Stimulated activated CD8-positive, alpha-beta memory T cell treated with anti-CD3 and anti-CD28 coated beads, Interleukin-4, amount 100 ng/mL, for 4 hours (primary cell): ENCODE results near the gene NIN.

Experiments used
- DNase-seq, 2 donors: peaks; one replicate each; pipeline ENCODE4 v3.0.0-alpha.2; 2020; ENCODE audit warnings: low read depth in 2 of 2, low spot score in 1 of 2

Gene NIN

DNA sequence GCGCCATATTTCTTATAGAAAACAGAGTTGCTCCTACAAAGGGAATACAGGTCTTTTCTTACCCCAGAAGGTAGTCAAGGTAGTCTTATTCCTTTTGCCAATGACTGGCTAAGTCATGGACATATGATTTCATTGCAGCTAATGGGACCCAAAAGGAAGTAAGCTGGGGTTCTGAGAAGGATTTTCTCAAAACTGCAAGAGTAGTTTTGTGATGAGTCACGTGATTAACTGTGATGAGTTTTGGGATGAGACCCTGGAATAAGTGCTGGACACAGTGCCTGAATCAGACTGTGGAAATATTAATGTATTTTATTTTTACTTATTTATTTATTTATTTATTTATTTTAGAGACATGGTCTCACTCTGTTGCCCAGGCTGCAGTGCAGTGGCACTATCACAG lies 13.4 kb upstream of the NIN start:
- DNase-seq = no peak

DNA sequence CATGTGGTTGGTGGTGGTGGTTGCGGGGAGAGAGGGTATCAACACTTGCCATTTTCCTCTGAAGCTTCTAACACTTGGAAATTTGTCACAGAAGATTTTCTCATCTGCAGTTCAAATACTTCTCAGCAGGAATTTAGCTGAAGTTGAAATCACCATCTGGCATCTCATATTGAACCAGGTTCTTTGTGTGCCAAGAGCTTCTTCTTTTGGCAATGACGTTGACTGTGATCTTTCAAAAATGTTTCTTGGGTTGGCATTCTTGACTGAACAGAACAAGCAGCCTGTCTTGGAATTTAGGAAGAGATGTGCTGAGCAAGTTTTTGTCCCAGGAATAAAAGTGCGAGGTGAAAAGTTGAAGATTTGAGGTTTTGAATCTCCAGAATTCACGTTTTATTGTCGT lies 8.7 kb upstream of the NIN start:
- no peak for DNase-seq

DNA sequence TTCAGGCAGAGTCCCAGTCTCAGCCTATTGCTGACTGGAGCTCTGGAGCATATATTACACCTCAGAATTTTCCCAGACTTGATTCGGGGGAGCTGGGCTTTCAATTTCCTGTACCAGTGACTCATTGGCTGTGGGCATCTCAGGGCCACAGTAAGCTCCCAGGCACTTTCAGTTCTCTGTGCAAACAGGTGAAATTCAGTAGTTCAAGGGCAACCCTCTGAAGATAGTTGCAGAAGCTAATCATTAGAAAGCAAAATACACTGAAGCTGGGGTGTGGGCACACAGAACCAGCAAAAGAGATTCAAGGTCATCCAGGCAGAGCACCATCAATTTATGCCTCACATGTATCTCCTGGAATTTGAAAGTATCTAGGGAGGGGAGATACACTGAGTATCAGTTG lies 8.1 kb upstream of the NIN start:
- DNase-seq = no peak

DNA sequence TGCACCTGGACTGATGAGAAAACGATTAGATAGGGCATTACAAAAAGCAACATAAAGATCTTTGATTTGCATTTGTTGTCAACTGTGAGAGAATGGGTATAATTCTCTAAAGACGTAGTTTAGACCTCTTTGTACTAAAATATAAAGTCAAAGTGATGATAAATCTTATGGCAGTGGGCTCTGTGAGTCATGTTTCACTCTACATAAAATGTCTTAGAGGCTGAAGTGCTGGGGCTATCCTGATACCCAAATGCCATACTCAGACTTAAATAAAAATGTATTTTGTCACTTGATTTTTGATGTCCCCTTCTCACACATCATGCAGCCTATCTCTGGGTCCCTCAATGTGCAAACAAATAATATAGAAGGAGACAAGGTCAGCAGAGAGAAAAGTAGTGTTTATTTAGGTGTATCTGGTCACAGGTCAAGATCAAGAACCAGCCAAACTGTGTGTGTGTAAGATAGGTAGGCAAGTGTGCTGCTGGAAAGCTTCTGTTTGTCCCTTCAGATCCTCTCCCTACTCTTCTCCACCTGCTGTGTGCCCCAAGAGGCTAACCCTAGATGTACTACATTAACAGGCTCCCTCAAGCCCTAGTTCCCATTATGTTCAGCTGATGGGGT lies 7.0 kb upstream of the NIN start:
- DNase-seq = no peak

DNA sequence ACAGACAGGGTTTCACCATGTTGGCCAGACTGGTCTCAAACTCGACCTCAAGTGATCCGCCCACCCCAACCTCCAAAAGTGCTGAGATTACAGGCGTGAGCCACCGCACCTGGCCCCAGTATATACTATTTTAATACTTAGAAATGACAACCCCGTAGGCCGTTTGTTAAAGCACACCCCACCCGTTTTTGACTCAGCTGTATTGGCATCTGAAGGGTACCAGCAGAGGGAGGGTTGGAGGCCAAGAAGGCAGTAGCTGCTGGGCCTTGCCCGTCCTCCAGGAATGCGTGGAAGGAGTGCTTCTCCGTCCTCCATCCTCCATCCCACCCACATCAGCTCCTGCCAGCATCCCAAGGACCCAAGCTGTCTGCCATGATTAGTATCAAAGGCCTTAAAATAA lies 6.3 kb upstream of the NIN start:
- no peak for DNase-seq

DNA sequence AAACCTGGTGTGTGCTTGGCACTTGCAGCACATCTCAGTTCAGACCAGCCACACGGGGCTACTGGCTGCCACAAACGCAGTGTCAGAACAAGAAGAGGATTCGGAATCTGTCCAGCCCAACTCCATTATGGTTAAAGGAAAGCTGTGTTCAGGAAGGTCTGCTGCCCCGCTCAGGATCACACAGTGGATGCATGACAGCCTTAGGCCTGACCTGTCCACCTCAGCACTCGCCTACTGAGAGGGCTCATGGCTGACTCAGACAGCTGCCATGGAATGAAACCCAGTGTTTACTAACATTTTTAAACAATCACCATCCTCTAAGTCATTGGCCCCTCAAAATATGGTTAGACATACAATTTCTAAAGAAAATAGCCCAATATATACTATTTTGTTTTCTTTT lies 5.6 kb upstream of the NIN start:
- DNase-seq = no peak

DNA sequence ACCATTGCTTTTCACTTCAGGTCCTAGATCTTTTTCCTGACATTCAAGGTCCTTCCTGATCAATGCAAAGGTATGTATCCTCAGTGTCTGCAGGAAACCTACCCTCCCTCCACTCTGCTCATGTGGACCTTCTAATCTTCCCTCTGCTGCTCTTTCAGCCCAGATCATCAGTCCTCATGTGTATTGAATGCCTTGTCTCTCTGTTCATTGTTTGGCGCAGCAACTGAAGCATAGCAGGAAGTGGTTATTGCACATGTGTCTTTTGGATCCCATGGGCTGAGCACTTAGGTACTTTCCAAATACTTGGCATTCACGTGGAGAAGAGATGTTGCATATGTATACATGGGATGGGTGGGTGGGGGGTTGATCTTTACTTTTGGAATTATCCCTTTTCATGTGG lies 4.3 kb upstream of the NIN start:
- DNase-seq = no peak

DNA sequence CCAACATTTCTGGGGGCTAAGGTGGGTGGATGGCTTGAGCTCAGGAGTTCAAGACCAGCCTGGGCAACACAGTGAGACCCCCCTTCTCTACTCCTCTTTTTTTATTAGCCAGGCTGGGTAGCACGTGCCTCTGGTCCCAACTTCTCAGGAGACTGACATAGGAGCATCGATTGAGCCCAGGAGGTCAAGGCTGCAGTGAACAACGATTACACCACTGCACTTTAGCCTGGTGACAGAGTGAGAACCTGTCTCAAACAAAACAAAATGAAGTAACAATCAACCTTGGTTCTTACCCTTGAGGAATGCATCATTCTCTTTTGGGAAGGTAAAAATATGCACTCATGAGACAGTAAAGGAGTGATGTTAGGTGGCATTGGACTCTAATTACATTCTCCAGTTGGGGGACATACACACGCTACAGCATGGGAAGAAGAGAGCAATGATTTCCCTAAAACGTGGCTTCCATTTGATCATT lies 3.9 kb upstream of the NIN start:
- DNase-seq = no peak

DNA sequence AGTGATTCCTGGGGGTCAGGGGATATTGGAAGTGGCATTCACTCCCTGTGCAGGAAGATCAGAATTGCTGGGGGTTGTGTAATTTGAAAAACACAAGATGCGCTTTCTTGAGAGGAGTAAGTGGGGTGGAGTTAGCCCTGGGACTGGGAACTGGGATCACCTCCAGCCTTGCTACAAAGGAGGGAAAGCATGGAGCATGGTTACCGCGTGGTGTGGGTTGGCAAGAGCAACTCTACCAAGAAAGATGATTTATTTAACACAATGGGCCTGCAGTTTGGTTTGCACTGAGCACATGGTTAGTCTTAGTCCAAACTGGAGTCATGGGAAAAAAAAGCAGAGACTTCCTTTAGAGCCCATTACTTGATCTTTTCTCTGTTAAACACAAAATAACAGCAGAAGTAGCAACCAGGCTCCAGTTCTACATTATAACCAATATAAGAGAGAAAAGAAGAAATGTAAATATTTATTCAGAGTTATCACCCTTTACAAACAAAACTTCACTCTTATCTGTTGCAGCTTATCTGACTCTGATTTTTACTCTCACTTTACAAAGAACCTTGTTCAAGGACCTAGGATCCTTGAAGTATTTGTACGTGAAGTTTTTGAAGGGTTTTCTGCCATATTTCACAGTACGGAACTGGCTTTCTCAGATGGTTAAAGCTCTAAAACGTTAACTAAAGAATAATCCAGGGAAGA lies 2.1 kb upstream of the NIN start:
- no peak for DNase-seq

DNA sequence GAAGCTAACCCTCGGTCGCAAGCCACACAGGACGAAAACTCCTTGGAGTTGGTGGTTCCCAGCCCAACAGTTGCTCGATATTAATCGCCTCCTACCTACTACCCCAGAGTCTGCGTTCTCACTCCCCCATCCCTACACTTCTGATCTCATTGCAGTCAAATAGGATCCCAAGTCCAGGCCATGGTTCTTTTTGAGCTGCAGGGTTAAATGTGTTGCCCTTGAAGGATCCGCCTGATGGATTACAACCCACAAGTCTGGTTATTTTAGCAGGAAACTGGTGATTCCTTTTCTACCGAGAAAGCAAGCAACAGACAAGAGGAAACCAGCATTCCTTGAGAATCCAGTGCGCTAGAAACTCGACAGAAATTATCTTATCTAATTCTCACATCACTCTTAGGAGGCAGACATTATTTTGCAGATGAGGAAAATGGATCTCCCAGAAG lies 785 bp upstream of the NIN start:
- no peak for DNase-seq

DNA sequence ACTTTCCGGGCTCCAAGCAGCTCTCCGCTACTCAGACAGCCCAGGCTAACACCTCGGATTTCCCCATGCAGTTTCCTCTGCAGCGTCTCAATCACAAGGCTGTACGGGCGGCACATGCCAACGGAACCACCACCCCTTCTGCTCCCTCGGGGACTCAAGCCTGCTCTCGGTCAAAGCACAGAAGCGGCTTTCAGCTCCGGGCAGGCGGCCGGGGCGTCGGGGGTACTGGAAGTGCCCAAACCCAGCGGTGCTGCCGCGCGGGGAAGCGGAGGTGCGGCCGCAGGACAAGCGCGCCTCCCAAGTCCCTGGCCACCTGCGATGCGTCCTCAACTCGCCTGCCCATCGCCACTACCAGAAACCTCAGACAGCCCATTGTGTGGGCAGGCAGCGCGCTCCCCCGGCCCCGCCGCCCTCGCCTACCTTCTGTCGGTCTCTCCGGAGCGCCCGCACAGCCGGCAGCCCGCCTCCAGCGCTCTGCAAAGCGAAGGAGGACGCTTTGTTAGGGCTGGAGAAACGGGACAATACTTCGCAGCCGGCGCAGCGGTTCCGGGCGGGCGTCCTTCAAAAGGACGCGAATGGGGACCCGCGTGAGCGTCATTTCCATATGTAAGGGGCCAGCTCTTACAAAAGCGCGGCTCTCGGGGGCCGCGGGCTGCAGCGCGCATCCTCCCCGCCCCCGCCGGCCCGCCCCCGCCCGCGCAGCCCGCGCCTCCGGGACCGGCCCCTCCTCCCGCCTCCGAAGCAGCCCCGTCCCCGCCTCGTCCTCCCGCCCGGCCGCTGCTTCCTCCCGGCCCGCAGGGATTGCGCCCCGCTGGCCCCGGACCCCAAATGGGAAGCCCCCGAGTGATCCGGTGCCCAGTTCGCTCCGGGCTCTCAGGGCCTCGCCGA lies 674 bp downstream of the NIN start:
- peak in 1 of 2 donors; percentile 38 for DNase-seq

DNA sequence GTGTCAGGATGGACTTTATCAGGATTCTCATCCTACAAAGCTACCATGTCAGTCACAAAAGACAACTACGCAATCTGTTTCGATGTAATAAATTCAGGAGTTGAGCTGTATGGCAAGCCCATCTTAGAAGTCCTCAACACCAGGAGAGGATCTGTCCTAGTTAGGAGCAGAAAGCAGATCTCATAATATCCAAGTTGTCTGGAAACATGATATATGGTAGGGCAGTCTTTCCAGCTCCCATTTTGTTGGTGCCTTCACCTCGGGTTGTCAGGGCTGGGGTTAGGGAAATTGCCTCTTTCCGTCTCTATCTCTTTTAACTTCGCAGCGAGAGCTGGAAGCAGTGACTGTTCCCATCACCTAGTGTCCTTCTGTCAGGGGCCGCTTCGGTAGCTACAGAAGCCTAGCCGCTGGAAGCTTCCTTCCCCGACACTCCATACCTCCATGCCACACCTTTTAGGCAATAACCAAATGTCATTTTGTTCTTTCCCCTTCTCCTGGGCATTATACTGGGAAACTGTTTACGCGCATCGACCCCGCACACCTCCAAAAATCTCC lies 1.4 kb downstream of the NIN start:
- no peak for DNase-seq

DNA sequence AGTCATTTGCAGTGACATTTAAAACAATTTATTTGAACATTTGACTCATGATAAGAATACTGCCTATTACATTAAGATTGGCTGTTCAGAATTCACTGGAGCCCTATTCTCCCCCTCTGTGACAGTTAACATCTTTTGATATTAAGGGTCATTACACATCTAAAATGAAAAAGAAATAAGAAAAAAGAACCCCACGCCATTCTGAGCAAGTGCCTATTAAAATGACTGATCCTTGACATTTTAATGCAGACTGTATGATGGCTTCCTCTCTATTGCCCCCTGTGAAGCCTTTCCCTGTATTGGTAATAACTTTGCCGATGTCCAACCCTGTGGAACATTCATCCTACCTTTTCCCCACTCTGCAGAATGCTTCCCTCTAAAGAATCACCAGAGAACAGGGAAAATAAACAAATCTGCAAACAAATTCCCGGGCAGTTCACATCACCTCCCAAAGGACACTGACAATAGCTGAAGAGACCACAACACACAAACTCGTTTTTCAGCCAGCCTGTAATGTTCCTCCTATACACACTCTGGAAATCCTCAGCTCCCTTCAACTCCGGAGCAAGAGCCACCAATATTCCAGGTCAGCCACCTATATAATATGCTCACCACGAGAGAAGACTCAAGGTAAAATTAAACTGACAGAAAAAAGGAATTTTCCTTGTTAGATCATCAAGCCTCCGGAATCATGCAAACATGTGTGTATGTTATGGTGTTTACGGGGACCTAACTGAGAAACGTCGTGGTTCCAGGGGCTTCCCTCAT lies 2.1 kb downstream of the NIN start:
- no peak for DNase-seq

DNA sequence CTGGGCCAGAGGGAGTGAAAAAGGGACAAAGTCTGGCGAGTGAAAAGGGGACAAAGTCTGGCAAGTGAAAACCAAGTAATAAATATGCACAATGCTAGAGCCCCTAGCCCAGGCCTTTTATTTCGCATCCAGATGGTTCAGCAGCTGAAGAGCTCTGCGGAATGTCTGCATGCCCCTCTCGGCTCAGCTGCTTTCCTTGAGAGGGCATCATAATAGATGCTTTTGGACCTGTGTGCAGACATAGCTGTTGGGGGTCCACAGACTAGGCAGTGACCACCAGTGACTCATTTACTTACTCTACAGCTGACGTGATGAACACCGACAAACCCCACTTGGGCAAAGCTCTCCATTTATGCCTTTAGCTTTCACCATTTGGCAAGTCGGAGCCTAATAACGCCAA lies 4.3 kb downstream of the NIN start:
- no peak for DNase-seq

DNA sequence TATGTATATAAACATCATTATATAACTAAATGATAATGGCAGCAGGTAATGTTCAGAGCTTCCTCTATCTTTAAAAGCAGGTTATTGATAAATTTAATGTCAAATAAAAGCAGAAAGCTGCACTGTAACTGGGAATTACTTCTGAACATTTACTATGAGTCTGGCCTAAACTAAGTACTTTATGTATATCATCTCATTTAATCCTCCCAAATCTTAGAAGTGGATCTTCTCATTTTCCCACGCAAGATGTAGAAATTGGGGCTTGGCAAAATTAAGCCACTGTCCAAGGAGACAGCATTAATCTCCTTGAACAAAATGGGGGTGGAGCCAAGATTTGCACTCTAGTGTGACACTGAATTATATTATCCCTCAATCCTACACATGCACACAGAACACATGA lies 5.7 kb downstream of the NIN start:
- DNase-seq = no peak

DNA sequence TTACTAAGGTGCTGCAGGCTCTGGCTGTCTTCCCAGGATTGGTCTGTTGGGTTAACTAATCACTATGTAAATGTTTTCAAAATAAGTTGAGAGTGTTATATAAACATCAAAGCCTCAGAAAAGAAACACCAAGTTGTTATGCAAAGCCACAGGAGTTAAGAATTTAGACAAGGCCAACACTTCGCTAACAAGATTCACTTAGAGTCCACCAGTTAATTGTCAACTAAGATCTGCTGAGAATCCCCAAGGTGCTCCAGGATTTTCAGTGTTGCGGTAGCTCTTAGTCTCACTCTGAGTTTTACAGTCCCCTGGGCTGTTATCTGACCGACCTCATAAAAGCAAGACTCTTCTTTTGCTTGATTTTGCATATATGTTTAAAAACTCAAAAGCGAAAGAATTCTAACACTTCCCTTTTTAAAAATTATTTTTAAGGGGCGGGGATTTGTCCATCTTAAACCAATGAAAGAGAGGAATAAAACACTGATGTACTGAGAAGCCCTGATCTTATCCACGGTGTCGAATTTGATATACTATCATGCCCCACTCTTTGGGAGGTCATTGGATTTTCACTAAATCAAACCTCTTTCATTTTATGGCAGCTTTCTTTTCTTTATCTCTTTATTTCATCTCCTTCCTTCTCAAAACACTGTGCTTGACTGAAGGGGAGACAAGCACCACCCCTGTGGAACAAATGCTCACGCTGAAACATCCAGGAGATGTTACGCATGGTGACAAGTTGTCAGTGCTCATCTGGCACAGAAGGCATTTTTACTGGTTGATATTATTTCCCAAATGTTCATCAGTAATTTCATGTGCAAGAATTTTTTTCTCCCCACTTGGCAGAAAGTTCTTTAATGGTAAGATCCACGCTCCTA lies 7.0 kb downstream of the NIN start:
- no peak for DNase-seq

DNA sequence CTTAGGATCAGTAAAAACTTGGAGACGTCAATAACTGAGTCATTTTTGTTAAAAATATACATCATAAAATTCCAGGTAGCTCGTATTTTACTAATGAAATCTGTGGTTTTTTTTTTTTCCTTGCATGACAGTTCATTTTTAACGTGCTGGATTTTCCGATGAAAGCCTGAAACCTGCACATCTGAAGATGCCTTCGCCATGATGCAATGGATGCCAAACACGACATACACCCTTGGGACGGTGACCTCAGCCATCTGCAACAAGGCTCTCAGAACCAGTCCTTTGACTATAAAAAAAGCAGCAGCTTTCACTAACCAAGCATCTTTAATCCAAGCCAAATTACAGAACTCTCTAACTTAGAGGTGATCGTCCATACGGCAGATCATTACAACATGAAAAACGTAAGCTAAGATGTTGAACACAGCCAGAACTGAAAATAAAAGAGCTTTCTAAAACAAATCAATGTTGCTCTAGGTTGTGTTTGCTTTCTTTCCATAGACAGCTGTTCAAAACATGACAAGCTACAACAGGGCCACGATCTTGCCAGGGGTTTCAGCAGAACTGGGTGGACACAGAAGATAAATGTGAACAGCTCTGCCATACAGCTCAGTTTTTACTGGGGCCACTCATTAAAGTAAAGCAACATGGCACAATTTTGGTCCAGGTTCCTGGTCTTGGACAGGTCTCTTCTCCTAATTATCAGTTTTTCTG lies 7.8 kb downstream of the NIN start:
- DNase-seq = no peak

DNA sequence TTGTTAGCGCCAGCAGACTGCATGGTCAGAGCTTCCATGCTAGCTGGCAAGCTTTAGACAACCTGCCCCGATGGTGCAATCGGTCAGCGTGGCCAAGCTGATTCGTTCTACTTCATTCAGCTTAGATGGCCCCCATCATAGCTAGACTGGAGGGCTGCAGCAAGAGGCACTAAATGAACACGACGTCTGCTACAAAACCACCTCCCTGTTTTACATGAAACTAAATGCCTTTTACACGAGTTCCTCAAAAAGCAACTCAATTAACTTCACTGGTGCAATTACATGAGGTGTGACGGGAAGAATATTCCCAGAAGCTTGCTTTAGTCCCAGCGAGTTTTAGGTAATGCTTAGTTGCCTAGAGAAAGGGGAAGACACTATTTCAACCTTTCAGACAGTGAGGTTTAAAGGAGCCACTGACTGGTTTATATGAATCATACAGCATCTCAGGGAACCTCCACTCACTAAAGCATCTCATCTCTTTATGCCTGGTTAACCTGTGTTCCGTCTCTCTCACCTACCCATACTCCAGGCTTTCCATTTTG lies 8.4 kb downstream of the NIN start:
- DNase-seq = no peak
